K562 (cell line): Measurements from ENCODE around the gene B3GALT4. TPM values are rescaled to one million over a fixed set of nuclear protein-coding genes. Genes with fewer than 3 reads are reported as not detected.
A peak's percentile ranks its signal among the peaks of the same experiment; 100 is the strongest.

ENCODE experiments used
- ATAC-seq: fragments of 200-7000 bp; cut with Tn5 transposase; 3 replicates; pipeline ENCODE4 v1.9.1; 2020; ENCODE audit warnings: moderate library complexity
- BruUV-seq: library from RNA; stranded (reverse); fragments of 400-500 nt; replicated peaks from 2 replicates; lab custom pipeline; 2021; lab: Mats Ljungman, UMichigan
- CTCF ChIA-PET: fragments of 300-600 bp; formaldehyde crosslinking; extraction: SDS; loops from one replicate; lab custom pipeline; 2021; ENCODE audit warnings: low intra/inter-chr PET ratio; lab: Yijun Ruan, JAX
- POLR2A ChIA-PET: fragments of 300-600, 350-650 bp; sonication (Branson Sonifier 250); formaldehyde crosslinking; extraction: SDS; loops from one replicate; lab custom pipeline; 2021; ENCODE audit warnings: antibody characterized with exemption, inconsistent platforms; lab: Yijun Ruan, JAX
- DNase-seq, 4 experiments: peaks; one replicate each; pipeline versions ENCODE4 v3.0.0 to v3.0.0-alpha.2; 2011 to 2018; ENCODE audit warnings: low spot score in 3 of 4, mixed read lengths in 3 of 4; ENCODE audit errors: extremely low read depth in 1 of 4
- FAIRE-seq: peaks from 2 replicates; lab custom pipeline; 2011; peaks lifted over from hg19 to GRCh38; lab: Jason Lieb, UNC
- H2AFZ ChIP-seq: 2 replicates; pipeline ENCODE4 v1.6.0; 2011; ENCODE audit warnings: low read depth, low read length, control low read depth, inconsistent platforms
- H3K27ac ChIP-seq: fragments of 200-600 bp; 3 replicates; pipeline ENCODE4 v1.8.0; 2011; ENCODE audit warnings: low read depth, mild to moderate bottlenecking, control low read depth, inconsistent platforms, low read length, moderate library complexity, mixed read lengths; ENCODE audit errors: extremely low read depth
- H3K27me3 ChIP-seq, 2 experiments: fragments of 300-600 bp in 1 of 2; 2 replicates in 1 of 2; 3 replicates in 1 of 2; pipeline versions ENCODE4 v1.6.0 to v1.8.0; 2011; ENCODE audit warnings: inconsistent platforms in 2 of 2, low read length in 2 of 2, mild to moderate bottlenecking in 1 of 2, mixed read lengths in 1 of 2, moderate library complexity in 1 of 2; ENCODE audit not compliant: control insufficient read depth in 2 of 2, insufficient read depth in 2 of 2
- H3K36me3 ChIP-seq: fragments of 300-600 bp; 3 replicates; pipeline ENCODE4 v1.8.0; 2011; ENCODE audit warnings: mild to moderate bottlenecking, low read length, inconsistent platforms; ENCODE audit not compliant: control insufficient read depth, insufficient read depth
- H3K4me1 ChIP-seq, 2 experiments: fragments of 200-600 bp in 1 of 2; replicated peaks in 1 of 2; 2 replicates in 1 of 2; 3 replicates in 1 of 2; pipeline versions ENCODE4 v1.5.1 to v1.8.0; 2011; ENCODE audit warnings: inconsistent platforms in 2 of 2, low read length in 2 of 2, mild to moderate bottlenecking in 1 of 2, mixed read lengths in 1 of 2, moderate library complexity in 1 of 2; ENCODE audit not compliant: control insufficient read depth in 2 of 2, insufficient read depth in 2 of 2
- H3K4me2 ChIP-seq: 2 replicates; pipeline ENCODE4 v1.6.1; 2011; ENCODE audit warnings: low read length, control low read depth, inconsistent platforms, mixed read lengths; ENCODE audit not compliant: insufficient read depth
- H3K4me3 ChIP-seq: fragments of 200-600 bp; sonication (generic), shearing (Covaris generic); 2 replicates; pipeline ENCODE4 v1.5.1; 2016; ENCODE audit warnings: control low read depth, inconsistent platforms
- H3K79me2 ChIP-seq: fragments of 200-600 bp; 3 replicates; pipeline ENCODE4 v1.8.0; 2011; ENCODE audit warnings: low read length, inconsistent platforms; ENCODE audit not compliant: control insufficient read depth, insufficient read depth
- H3K9ac ChIP-seq, 2 experiments: 2 replicates each; pipeline versions ENCODE4 v1.6.0 to v1.6.1; 2011; ENCODE audit warnings: low read depth in 2 of 2, low read length in 2 of 2, control low read depth in 1 of 2, inconsistent platforms in 1 of 2, mild to moderate bottlenecking in 1 of 2, mixed read lengths in 1 of 2; ENCODE audit not compliant: insufficient read depth in 1 of 2
- H3K9me1 ChIP-seq: one replicate; pipeline ENCODE4 v1.6.0; 2011; ENCODE audit warnings: inconsistent platforms, mild to moderate bottlenecking, low read length, moderate library complexity; ENCODE audit not compliant: control insufficient read depth, insufficient read depth
- H3K9me3 ChIP-seq: replicated peaks from 2 replicates; pipeline ENCODE4 v1.5.1; 2011; ENCODE audit warnings: low read depth, low read length, inconsistent platforms; ENCODE audit not compliant: control insufficient read depth, insufficient read depth
- H4K20me1 ChIP-seq: replicated peaks from 2 replicates; pipeline ENCODE4 v1.6.1; 2011; ENCODE audit warnings: low read length, inconsistent platforms, mixed read lengths; ENCODE audit not compliant: control insufficient read depth, insufficient read depth
- ARNT ChIP-seq, 2 experiments: fragments of 450-650 bp; IDR thresholded peaks; 2 replicates each; pipeline ENCODE4 v1.6.1; 2016; ENCODE audit warnings: mild to moderate bottlenecking in 1 of 2
- CBFA2T2 ChIP-seq: fragments of 450-650 bp; conservative IDR thresholded peaks from 2 replicates; pipeline ENCODE4 v1.6.1; 2017; ENCODE audit warnings: mild to moderate bottlenecking
- ILF3 ChIP-seq: fragments of 450-650 bp; IDR thresholded peaks from 2 replicates; pipeline ENCODE4 v1.6.1; 2018; ENCODE audit warnings: antibody characterized with exemption, mild to moderate bottlenecking, moderate library complexity, borderline replicate concordance
- KDM1A ChIP-seq, 2 experiments: fragments of 450-650 bp; IDR thresholded peaks; 2 replicates each; pipeline ENCODE4 v1.6.1; 2016; ENCODE audit warnings: mild to moderate bottlenecking in 2 of 2
- KDM4B ChIP-seq, 2 experiments: fragments of 450-650 bp in 1 of 2; sonication (generic) in 1 of 2; IDR thresholded peaks; 2 replicates each; pipeline ENCODE4 v1.6.1; 2016 to 2017; ENCODE audit warnings: borderline replicate concordance in 2 of 2, antibody characterized with exemption in 1 of 2, low read depth in 1 of 2, mild to moderate bottlenecking in 1 of 2
- NRF1 ChIP-seq, 2 experiments: fragments of 450-650 bp; IDR thresholded peaks in 1 of 2; conservative IDR thresholded peaks in 1 of 2; 2 replicates each; pipeline ENCODE4 v1.6.1; 2014; ENCODE audit warnings: mild to moderate bottlenecking in 2 of 2
- ZFPM2 ChIP-seq: fragments of 250-450 bp; sonication (Bioruptor Pico); IDR thresholded peaks from 2 replicates; pipeline ENCODE4 v1.5.1; 2022; ENCODE audit warnings: mild to moderate bottlenecking
- WGBS: fragments of 100-300 bp; shearing (Covaris generic); methylation state at CpG from one replicate; pipeline ENCODE4 v1.1.6; 2016; ENCODE audit warnings: low coverage, mixed read lengths; ENCODE audit not compliant: insufficient coverage; ENCODE audit errors: missing lambda C conversion rate; 5-methylcytosine and 5-hydroxymethylcytosine counted together
- in situ Hi-C: fragments of 300-500 bp; cut with MboI; formaldehyde crosslinking; loops from 4 replicates; pipeline ENCODE4 v1.15.0; 2018; ENCODE audit warnings: inconsistent platforms, mixed read lengths
- intact Hi-C: fragments of 100-400 bp; cut with micrococcal nuclease; formaldehyde crosslinking; loops from 2 replicates; pipeline ENCODE4 v1.14.2; 2022
- polyA plus RNA-seq, 8 experiments: library from polyadenylated mRNA; depleted of rRNA in 4 of 8; stranded (reverse) in 5 of 8; unstranded in 3 of 8; fragments of >200 nt; fragmentation: Nextera tagmentation in 2 of 8; fragmentation: Illumina TruSeq in 1 of 8; extraction: Ambion mirVana in 2 of 8; extraction: Trizol in 1 of 8; gene quantifications; 2 replicates each; pipeline versions ENCODE4 v1.2.1 to v1.2.3, GENCODE V29; 2011 to 2014; ENCODE audit warnings: inconsistent platforms in 1 of 8, missing spikeins in 1 of 8
- total RNA-seq, 7 experiments: library from RNA; depleted of rRNA in 6 of 7; stranded (reverse); fragments of >200 nt in 6 of 7; fragmentation: Illumina TruSeq in 2 of 7; extraction: Trizol in 2 of 7; gene quantifications; 2 replicates each; pipeline versions ENCODE4 v1.2.1 to v1.2.3, GENCODE V29; 2011 to 2021; ENCODE audit warnings: low replicate concordance in 1 of 7
- TF ChIP-seq, protein P1 (sequence below): fragments of 250-450 bp; sonication (Bioruptor Pico); IDR thresholded peaks from 2 replicates; pipeline ENCODE4 v1.5.0; 2020; ENCODE audit warnings: mild to moderate bottlenecking, borderline replicate concordance
- TF ChIP-seq, protein P2 (sequence below): fragments of 250-450 bp; sonication (Bioruptor Pico); IDR thresholded peaks from 2 replicates; pipeline ENCODE4 v1.4.0; 2020; ENCODE audit warnings: borderline replicate concordance

Gene B3GALT4
- total and polyA plus RNA-seq, 9 of the 15 experiments (the other 6 are each of a cell fraction or from before 2014, with no cell fraction given): 0.11 to 1.3 (median 0.53) TPM; not detected in 1

DNA sequence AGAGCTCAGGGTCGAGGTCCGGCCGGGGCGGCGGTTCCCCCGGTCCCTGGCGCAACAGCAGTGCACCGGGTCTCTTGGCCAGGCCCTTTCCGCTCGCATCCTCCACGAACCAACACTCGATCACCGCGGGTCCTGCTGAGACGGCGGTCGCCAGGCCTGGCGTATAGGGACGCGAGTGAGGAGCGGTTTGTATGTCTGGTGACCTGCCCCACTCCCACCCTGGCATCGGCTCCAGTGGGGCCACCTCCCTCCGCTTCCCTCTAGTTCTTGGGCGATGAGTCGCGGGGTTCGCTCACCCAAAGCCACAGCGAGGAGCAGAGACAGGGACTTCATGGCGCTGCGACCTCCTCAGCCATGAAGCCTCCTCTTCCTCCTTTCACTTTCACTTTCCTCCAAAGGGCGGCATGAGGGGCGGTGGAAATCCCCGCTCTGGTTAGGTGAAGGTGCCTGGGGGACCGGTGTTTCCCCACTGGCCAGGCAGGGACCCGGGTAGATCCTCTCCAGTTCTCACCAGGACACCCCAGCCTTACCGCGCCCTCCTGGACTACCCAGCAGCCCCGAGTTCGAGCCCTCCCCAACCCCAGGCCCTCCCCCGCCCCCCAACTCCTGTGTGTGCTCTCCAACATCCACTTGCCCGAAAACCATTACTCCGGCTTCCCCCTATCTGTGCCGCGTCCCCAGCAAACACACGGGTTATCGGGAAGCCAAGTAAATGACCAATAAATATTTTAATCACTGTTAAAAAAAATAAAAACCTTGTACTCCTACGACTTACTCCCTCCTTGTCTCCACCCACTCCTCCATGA is 37.0 kb downstream of the B3GALT4 start, which contains the start of gene TAPBP (continued):
- TF ChIP-seq CBFA2T2 (no peak), ARNT (IDR thresholded peaks at IDR 0.05) (no peak), KDM4B (IDR thresholded peaks at IDR 0.05; ENCODE audit: borderline replicate concordance in 2 of 2, low read depth in 1 of 2) (no peak), ILF3 (no peak)

DNA sequence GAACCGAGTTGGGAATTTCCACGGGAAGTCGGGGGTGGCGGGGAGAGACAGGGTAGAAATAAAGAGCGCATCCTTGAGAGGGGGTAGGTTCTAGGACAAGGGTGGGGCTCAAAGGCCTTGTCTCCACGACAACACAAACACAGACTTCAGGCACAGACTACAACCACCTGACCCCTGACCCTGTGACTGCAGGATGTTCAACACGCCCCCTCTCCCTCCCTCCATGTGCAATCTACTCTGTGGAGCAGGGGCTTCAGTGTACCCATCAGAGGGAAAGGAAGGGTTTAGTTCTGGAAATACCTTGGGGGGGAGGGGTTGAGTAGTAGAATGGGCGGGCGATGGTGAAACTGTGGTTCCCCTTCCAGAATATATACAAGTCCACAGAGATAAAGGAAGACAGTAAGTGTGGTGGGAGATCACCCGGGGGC is 37.6 kb downstream of the B3GALT4 start:
- intact Hi-C loops: no loop called here
- no TSS peak for BruUV-seq
- TF ChIP-seq, protein P1, sequence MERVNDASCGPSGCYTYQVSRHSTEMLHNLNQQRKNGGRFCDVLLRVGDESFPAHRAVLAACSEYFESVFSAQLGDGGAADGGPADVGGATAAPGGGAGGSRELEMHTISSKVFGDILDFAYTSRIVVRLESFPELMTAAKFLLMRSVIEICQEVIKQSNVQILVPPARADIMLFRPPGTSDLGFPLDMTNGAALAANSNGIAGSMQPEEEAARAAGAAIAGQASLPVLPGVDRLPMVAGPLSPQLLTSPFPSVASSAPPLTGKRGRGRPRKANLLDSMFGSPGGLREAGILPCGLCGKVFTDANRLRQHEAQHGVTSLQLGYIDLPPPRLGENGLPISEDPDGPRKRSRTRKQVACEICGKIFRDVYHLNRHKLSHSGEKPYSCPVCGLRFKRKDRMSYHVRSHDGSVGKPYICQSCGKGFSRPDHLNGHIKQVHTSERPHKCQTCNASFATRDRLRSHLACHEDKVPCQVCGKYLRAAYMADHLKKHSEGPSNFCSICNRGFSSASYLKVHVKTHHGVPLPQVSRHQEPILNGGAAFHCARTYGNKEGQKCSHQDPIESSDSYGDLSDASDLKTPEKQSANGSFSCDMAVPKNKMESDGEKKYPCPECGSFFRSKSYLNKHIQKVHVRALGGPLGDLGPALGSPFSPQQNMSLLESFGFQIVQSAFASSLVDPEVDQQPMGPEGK (CRISPR knock-in tag): 0 out of 2 replicates have a peak, but pooled peaks have one; percentile 64
- TF ChIP-seq, protein P2, sequence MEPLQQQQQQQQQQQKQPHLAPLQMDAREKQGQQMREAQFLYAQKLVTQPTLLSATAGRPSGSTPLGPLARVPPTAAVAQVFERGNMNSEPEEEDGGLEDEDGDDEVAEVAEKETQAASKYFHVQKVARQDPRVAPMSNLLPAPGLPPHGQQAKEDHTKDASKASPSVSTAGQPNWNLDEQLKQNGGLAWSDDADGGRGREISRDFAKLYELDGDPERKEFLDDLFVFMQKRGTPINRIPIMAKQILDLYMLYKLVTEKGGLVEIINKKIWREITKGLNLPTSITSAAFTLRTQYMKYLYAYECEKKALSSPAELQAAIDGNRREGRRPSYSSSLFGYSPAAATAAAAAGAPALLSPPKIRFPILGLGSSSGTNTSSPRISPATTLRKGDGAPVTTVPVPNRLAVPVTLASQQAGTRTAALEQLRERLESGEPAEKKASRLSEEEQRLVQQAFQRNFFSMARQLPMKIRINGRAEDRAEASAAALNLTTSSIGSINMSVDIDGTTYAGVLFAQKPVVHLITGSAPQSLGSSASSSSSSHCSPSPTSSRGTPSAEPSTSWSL: no peak
- TF ChIP-seq KDM1A (IDR thresholded peaks at IDR 0.05) (0 out of 4 replicates have a peak, but pooled peaks of 1 of the 2 experiments have one; percentile 11), ZFPM2 (CRISPR knock-in tag) (0 out of 2 replicates have a peak, but pooled peaks have one; percentile 70), NRF1 (conservative IDR thresholded peaks at IDR 0.05 in 1 of 2, IDR thresholded peaks at IDR 0.05 in 1 of 2) (no peak)

More for the DNA sequence above, 37.6 kb downstream of the B3GALT4 start:
- CTCF ChIA-PET: interaction anchor here (0.6 kb wide), 1 partner anchor 11 kb away, joined by 3 read pairs; no protein-coding TSS in a partner anchor
- in situ Hi-C loops: no loop called here
- no peaks in the 10 kb centered on the region for H3K9me3 ChIP-seq
- peaks cover 41 to 59% of the 10 kb centered on the region in 2 experiments for H3K4me1 ChIP-seq
- H2AFZ ChIP-seq: peak overlapping the region; percentile 86
- peak overlapping the region; percentile 90 for H3K27ac ChIP-seq
- peak overlapping the region; percentile 68 for H3K4me3 ChIP-seq
- peak; percentile 60 to 92 (median 71) for DNase-seq
- peaks cover 38% of the 10 kb centered on the region for H3K36me3 ChIP-seq
- peak; percentile 61 for ATAC-seq
- FAIRE-seq: peak; percentile 87
- WGBS: under 1% methylated on average over 8 of the region's 10 CpGs
- peaks cover 7% of the 10 kb centered on the region; the same call in 1 of the 2 replicates for H4K20me1 ChIP-seq
- H3K9ac ChIP-seq: peak overlapping the region; percentile 63 to 84; a peak in 3 of 4 replicates
- peaks cover 51% of the 10 kb centered on the region for H3K79me2 ChIP-seq
- POLR2A ChIA-PET: no interaction called here
- H3K27me3 ChIP-seq: no peaks in the 10 kb centered on the region
- H3K4me2 ChIP-seq: peak overlapping the region; percentile 95
- H3K9me1 ChIP-seq: no peaks in the 10 kb centered on the region
